Loucy (cell line): ENCODE data around the gene CTNND2.

Source experiments
- H2AFZ ChIP-seq: fragments of 200-600 bp; sonication (generic); 2 replicates; pipeline ENCODE4 v1.6.0; 2016; ENCODE audit warnings: antibody characterized with exemption, mild to moderate bottlenecking, low read length, moderate library complexity
- H3F3A ChIP-seq: fragments of 200-600 bp; 2 replicates; pipeline ENCODE4 v1.6.0; 2016; ENCODE audit warnings: antibody characterized with exemption, low read depth, mild to moderate bottlenecking
- H3K27me3 ChIP-seq: fragments of 200-600 bp; sonication (generic); 2 replicates; pipeline ENCODE4 v1.6.1; 2014; ENCODE audit warnings: low read length, mild to moderate bottlenecking; ENCODE audit not compliant: insufficient read depth, poor library complexity, severe bottlenecking
- H3K36me3 ChIP-seq: fragments of 200-600 bp; sonication (generic); 2 replicates; pipeline ENCODE4 v1.6.1; 2016; ENCODE audit warnings: low read length; ENCODE audit not compliant: insufficient read depth
- H3K4me1 ChIP-seq: fragments of 200-600 bp; sonication (generic); 2 replicates; pipeline ENCODE4 v1.5.1; 2014; ENCODE audit warnings: low read length, mild to moderate bottlenecking; ENCODE audit not compliant: insufficient read depth, poor library complexity, severe bottlenecking
- H3K4me2 ChIP-seq: fragments of 200-600 bp; sonication (generic); 2 replicates; pipeline ENCODE4 v1.6.0; 2014; ENCODE audit warnings: antibody characterized with exemption, low read length, low read depth, mild to moderate bottlenecking; ENCODE audit not compliant: poor library complexity, severe bottlenecking
- H3K4me3 ChIP-seq: fragments of 200-600 bp; sonication (generic); 2 replicates; pipeline ENCODE4 v1.5.1; 2014; ENCODE audit warnings: low read length, mild to moderate bottlenecking, mixed read lengths; ENCODE audit not compliant: poor library complexity, severe bottlenecking
- H3K79me2 ChIP-seq: fragments of 200-600 bp; sonication (generic); 2 replicates; pipeline ENCODE4 v1.6.1; 2014; ENCODE audit warnings: low read length; ENCODE audit not compliant: insufficient read depth
- H3K9ac ChIP-seq: fragments of 200-600 bp; sonication (generic); 2 replicates; pipeline ENCODE4 v1.6.0; 2014; ENCODE audit warnings: mild to moderate bottlenecking, low read depth, low read length, moderate library complexity; ENCODE audit not compliant: poor library complexity, severe bottlenecking
- H3K9me2 ChIP-seq: fragments of 200-600 bp; sonication (generic); replicated peaks from 2 replicates; pipeline ENCODE4 v1.6.1; 2016; ENCODE audit warnings: low read depth, low read length, mixed read lengths
- H3K9me3 ChIP-seq: fragments of 200-600 bp; sonication (generic); 2 replicates; pipeline ENCODE4 v1.6.1; 2014; ENCODE audit warnings: mild to moderate bottlenecking, antibody characterized with exemption, low read length, low read depth; ENCODE audit not compliant: insufficient read depth
- H4K20me1 ChIP-seq: fragments of 200-600 bp; sonication (generic); 2 replicates; pipeline ENCODE4 v1.6.0; 2014; ENCODE audit warnings: antibody characterized with exemption, low read length, mild to moderate bottlenecking; ENCODE audit not compliant: insufficient read depth, poor library complexity, severe bottlenecking
- EZH2phosphoT487 ChIP-seq: fragments of 200-600 bp; IDR thresholded peaks from 2 replicates; pipeline ENCODE4 v1.6.1; 2018; ENCODE audit warnings: antibody characterized with exemption, mild to moderate bottlenecking, moderate library complexity, borderline replicate concordance
- TF ChIP-seq, protein P1 (sequence below): fragments of 200-600 bp; sonication (generic); conservative IDR thresholded peaks from 2 replicates; pipeline ENCODE4 v1.5.1; 2014; ENCODE audit warnings: mild to moderate bottlenecking, antibody characterized with exemption, low read length

Gene CTNND2

DNA sequence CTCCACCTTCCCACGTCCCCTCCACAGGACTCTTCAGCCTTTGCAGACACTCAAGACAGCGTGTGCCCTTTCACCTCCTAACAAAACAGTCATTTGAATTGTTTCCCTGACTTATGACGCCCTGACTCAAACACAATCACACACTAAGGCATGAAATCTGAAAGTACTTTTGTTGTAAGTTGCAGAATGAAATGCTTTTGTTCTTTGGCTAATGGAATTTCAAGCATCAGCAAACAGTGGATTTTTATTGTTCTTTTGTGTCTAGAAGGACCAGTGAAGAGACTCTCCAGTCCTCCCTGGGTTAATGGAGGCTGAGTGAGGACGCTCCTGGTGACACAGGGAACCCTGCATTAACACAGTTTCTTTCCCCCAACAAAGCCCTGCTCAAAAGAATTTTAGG, 380.1 kb downstream of the CTNND2 start:
- peaks cover 10% of the 10 kb centered on the region for H3K4me1 ChIP-seq
- no peak overlapping the region for H3K4me3 ChIP-seq
- H3K79me2 ChIP-seq, result no peaks in the 10 kb centered on the region
- no peaks in the 10 kb centered on the region for H3K27me3 ChIP-seq
- H2AFZ ChIP-seq, result peak overlapping the region; percentile 86
- no peaks in the 10 kb centered on the region for H4K20me1 ChIP-seq
- no peaks in the 10 kb centered on the region for H3F3A ChIP-seq
- no peaks in the 10 kb centered on the region for H3K36me3 ChIP-seq
- no peak overlapping the region for H3K4me2 ChIP-seq
- no peaks in the 10 kb centered on the region for H3K9me3 ChIP-seq
- H3K9me2 ChIP-seq, result no peaks in the 10 kb centered on the region
- no peak overlapping the region for H3K9ac ChIP-seq
- TF ChIP-seq, protein P1, sequence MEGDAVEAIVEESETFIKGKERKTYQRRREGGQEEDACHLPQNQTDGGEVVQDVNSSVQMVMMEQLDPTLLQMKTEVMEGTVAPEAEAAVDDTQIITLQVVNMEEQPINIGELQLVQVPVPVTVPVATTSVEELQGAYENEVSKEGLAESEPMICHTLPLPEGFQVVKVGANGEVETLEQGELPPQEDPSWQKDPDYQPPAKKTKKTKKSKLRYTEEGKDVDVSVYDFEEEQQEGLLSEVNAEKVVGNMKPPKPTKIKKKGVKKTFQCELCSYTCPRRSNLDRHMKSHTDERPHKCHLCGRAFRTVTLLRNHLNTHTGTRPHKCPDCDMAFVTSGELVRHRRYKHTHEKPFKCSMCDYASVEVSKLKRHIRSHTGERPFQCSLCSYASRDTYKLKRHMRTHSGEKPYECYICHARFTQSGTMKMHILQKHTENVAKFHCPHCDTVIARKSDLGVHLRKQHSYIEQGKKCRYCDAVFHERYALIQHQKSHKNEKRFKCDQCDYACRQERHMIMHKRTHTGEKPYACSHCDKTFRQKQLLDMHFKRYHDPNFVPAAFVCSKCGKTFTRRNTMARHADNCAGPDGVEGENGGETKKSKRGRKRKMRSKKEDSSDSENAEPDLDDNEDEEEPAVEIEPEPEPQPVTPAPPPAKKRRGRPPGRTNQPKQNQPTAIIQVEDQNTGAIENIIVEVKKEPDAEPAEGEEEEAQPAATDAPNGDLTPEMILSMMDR, result no peak
- TF ChIP-seq EZH2phosphoT487, result no peak

DNA sequence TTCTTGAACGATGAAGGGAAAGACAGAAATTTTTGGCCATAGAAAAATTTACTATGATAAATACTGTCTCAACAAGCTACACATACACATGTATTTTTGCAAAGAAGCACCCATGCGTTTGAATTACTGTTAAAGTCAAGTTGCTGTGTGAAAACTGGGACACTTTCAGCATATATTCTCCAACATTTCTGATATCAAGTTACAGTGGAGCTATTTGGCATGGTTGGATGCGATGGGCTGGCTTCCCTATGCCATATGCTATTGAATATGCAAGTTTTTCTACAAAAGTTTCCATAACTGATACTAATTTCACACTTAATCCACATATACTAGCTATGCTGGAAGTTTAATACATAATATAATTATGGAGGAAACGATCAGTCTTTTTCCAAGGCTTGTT, 381.4 kb downstream of the CTNND2 start:
- Histone ChIP-seq H3K36me3 (no peaks in the 10 kb centered on the region), H3K9ac (no peak overlapping the region), H3K4me2 (no peak overlapping the region), H3K4me3 (no peak overlapping the region), H3K4me1 (peaks cover 10% of the 10 kb centered on the region), H3K9me3 (no peaks in the 10 kb centered on the region), H3K27me3 (no peaks in the 10 kb centered on the region), H3K9me2 (no peaks in the 10 kb centered on the region), H2AFZ (no peak overlapping the region), H3F3A (no peaks in the 10 kb centered on the region), H4K20me1 (no peaks in the 10 kb centered on the region), H3K79me2 (no peaks in the 10 kb centered on the region)
- no peak for TF ChIP-seq EZH2phosphoT487
- TF ChIP-seq, protein P1, result no peak

DNA sequence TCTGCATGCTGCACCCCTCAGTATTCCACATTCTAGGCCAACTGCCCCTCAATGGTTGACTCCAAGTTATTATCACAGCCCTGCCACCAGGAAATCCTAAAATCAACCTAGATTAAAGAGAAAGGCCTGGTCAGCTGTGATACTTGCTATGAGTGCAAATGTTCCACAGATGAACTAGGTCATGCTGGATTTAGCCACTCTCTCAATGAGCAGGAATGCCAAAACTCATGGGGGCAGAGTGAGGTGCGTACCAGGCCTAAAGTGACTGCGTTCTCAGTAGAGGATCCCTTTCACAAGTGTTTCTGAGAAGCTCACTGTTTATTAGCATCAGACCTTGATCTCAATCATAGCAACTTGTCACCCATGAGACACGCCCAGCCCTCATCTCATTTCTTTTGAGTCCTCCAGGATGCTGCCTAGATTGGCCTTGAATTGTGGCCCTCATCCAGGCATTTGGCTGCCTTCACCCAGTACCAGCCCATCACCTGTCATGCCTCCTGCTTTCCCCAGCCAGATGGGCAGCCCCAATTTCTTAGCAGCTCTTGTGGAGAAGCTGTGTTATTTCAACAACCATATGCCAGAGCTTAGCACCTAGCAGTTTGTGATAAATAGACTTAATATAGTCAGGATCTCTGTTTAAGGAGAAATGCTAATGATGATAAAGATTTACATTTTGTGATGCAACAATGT, 383.9 kb downstream of the CTNND2 start:
- no peak overlapping the region for H3K4me3 ChIP-seq
- no peaks in the 10 kb centered on the region for H3K36me3 ChIP-seq
- H3K9me3 ChIP-seq, result no peaks in the 10 kb centered on the region
- peaks cover 7% of the 10 kb centered on the region for H3K4me1 ChIP-seq
- TF ChIP-seq, protein P1, result no peak
- no peak for TF ChIP-seq EZH2phosphoT487
- no peaks in the 10 kb centered on the region for H3K79me2 ChIP-seq
- H3K4me2 ChIP-seq, result no peak overlapping the region
- no peak overlapping the region for H3K9ac ChIP-seq
- no peaks in the 10 kb centered on the region for H4K20me1 ChIP-seq
- no peaks in the 10 kb centered on the region for H3F3A ChIP-seq
- H2AFZ ChIP-seq, result no peak overlapping the region
- no peaks in the 10 kb centered on the region for H3K27me3 ChIP-seq
- no peaks in the 10 kb centered on the region for H3K9me2 ChIP-seq
